K562 (cell line): Measurements from ENCODE around the gene CXCL16. TPM values are rescaled to one million over a fixed set of nuclear protein-coding genes. Genes with fewer than 3 reads are reported as not detected.

Experiments
- ATAC-seq: fragments of 200-7000 bp; cut with Tn5 transposase; 3 replicates; pipeline ENCODE4 v1.9.1; 2020; ENCODE audit warnings: moderate library complexity
- BruUV-seq: library from RNA; stranded (reverse); fragments of 400-500 nt; replicated peaks from 2 replicates; lab custom pipeline; 2021; lab: Mats Ljungman, UMichigan
- CTCF ChIA-PET: fragments of 300-600 bp; formaldehyde crosslinking; extraction: SDS; loops from one replicate; lab custom pipeline; 2021; ENCODE audit warnings: low intra/inter-chr PET ratio; lab: Yijun Ruan, JAX
- POLR2A ChIA-PET: fragments of 300-600, 350-650 bp; sonication (Branson Sonifier 250); formaldehyde crosslinking; extraction: SDS; loops from one replicate; lab custom pipeline; 2021; ENCODE audit warnings: antibody characterized with exemption, inconsistent platforms; lab: Yijun Ruan, JAX
- DNase-seq, 4 experiments: peaks; one replicate each; pipeline versions ENCODE4 v3.0.0 to v3.0.0-alpha.2; 2011 to 2018; ENCODE audit warnings: low spot score in 3 of 4, mixed read lengths in 3 of 4; ENCODE audit errors: extremely low read depth in 1 of 4
- FAIRE-seq: peaks from 2 replicates; lab custom pipeline; 2011; peaks lifted over from hg19 to GRCh38; lab: Jason Lieb, UNC
- H2AFZ ChIP-seq: 2 replicates; pipeline ENCODE4 v1.6.0; 2011; ENCODE audit warnings: low read depth, low read length, control low read depth, inconsistent platforms
- H3K27ac ChIP-seq: fragments of 200-600 bp; 3 replicates; pipeline ENCODE4 v1.8.0; 2011; ENCODE audit warnings: low read depth, mild to moderate bottlenecking, control low read depth, inconsistent platforms, low read length, moderate library complexity, mixed read lengths; ENCODE audit errors: extremely low read depth
- H3K27me3 ChIP-seq, 2 experiments: fragments of 300-600 bp in 1 of 2; 2 replicates in 1 of 2; 3 replicates in 1 of 2; pipeline versions ENCODE4 v1.6.0 to v1.8.0; 2011; ENCODE audit warnings: inconsistent platforms in 2 of 2, low read length in 2 of 2, mild to moderate bottlenecking in 1 of 2, mixed read lengths in 1 of 2, moderate library complexity in 1 of 2; ENCODE audit not compliant: control insufficient read depth in 2 of 2, insufficient read depth in 2 of 2
- H3K36me3 ChIP-seq: fragments of 300-600 bp; 3 replicates; pipeline ENCODE4 v1.8.0; 2011; ENCODE audit warnings: mild to moderate bottlenecking, low read length, inconsistent platforms; ENCODE audit not compliant: control insufficient read depth, insufficient read depth
- H3K4me1 ChIP-seq, 2 experiments: fragments of 200-600 bp in 1 of 2; replicated peaks in 1 of 2; 2 replicates in 1 of 2; 3 replicates in 1 of 2; pipeline versions ENCODE4 v1.5.1 to v1.8.0; 2011; ENCODE audit warnings: inconsistent platforms in 2 of 2, low read length in 2 of 2, mild to moderate bottlenecking in 1 of 2, mixed read lengths in 1 of 2, moderate library complexity in 1 of 2; ENCODE audit not compliant: control insufficient read depth in 2 of 2, insufficient read depth in 2 of 2
- H3K4me2 ChIP-seq: 2 replicates; pipeline ENCODE4 v1.6.1; 2011; ENCODE audit warnings: low read length, control low read depth, inconsistent platforms, mixed read lengths; ENCODE audit not compliant: insufficient read depth
- H3K4me3 ChIP-seq: fragments of 200-600 bp; sonication (generic), shearing (Covaris generic); 2 replicates; pipeline ENCODE4 v1.5.1; 2016; ENCODE audit warnings: control low read depth, inconsistent platforms
- H3K79me2 ChIP-seq: fragments of 200-600 bp; 3 replicates; pipeline ENCODE4 v1.8.0; 2011; ENCODE audit warnings: low read length, inconsistent platforms; ENCODE audit not compliant: control insufficient read depth, insufficient read depth
- H3K9ac ChIP-seq, 2 experiments: 2 replicates each; pipeline versions ENCODE4 v1.6.0 to v1.6.1; 2011; ENCODE audit warnings: low read depth in 2 of 2, low read length in 2 of 2, control low read depth in 1 of 2, inconsistent platforms in 1 of 2, mild to moderate bottlenecking in 1 of 2, mixed read lengths in 1 of 2; ENCODE audit not compliant: insufficient read depth in 1 of 2
- H3K9me1 ChIP-seq: one replicate; pipeline ENCODE4 v1.6.0; 2011; ENCODE audit warnings: inconsistent platforms, mild to moderate bottlenecking, low read length, moderate library complexity; ENCODE audit not compliant: control insufficient read depth, insufficient read depth
- H3K9me3 ChIP-seq: replicated peaks from 2 replicates; pipeline ENCODE4 v1.5.1; 2011; ENCODE audit warnings: low read depth, low read length, inconsistent platforms; ENCODE audit not compliant: control insufficient read depth, insufficient read depth
- H4K20me1 ChIP-seq: replicated peaks from 2 replicates; pipeline ENCODE4 v1.6.1; 2011; ENCODE audit warnings: low read length, inconsistent platforms, mixed read lengths; ENCODE audit not compliant: control insufficient read depth, insufficient read depth
- BRF1 ChIP-seq: IDR thresholded peaks from 3 replicates; pipeline ENCODE4 v1.6.1; 2011; ENCODE audit warnings: borderline replicate concordance, mild to moderate bottlenecking; ENCODE audit not compliant: insufficient read length; ENCODE audit errors: extremely low read depth
- HNRNPH1 ChIP-seq: fragments of 200-400 bp; formaldehyde crosslinking; optimal IDR thresholded peaks from 2 replicates; pipeline ENCODE3; 2017; ENCODE audit warnings: low read depth, mild to moderate bottlenecking, low read length, moderate library complexity
- POLR3A ChIP-seq: IDR thresholded peaks from 2 replicates; pipeline ENCODE4 v1.6.1; 2011; ENCODE audit warnings: borderline replicate concordance, mild to moderate bottlenecking, moderate library complexity; ENCODE audit not compliant: insufficient read length, insufficient read depth; ENCODE audit errors: extremely low read depth
- RBM17 ChIP-seq: fragments of 200-400 bp; formaldehyde crosslinking; IDR thresholded peaks from 2 replicates; pipeline ENCODE4 v1.6.1; 2017; ENCODE audit warnings: low read depth, mild to moderate bottlenecking, low read length, borderline replicate concordance
- ZKSCAN8 ChIP-seq: fragments of 200-800 bp; sonication (Bioruptor generic); IDR thresholded peaks from 2 replicates; pipeline ENCODE4 v1.6.1; 2016; ENCODE audit warnings: missing genetic modification characterization, missing compliant biosample characterization
- ZNF830 ChIP-seq: fragments of 250-450 bp; sonication (Bioruptor Pico); IDR thresholded peaks from 2 replicates; pipeline ENCODE4 v1.5.0; 2021; ENCODE audit warnings: mild to moderate bottlenecking
- WGBS: fragments of 100-300 bp; shearing (Covaris generic); methylation state at CpG from one replicate; pipeline ENCODE4 v1.1.6; 2016; ENCODE audit warnings: low coverage, mixed read lengths; ENCODE audit not compliant: insufficient coverage; ENCODE audit errors: missing lambda C conversion rate; 5-methylcytosine and 5-hydroxymethylcytosine counted together
- in situ Hi-C: fragments of 300-500 bp; cut with MboI; formaldehyde crosslinking; loops from 4 replicates; pipeline ENCODE4 v1.15.0; 2018; ENCODE audit warnings: inconsistent platforms, mixed read lengths
- intact Hi-C: fragments of 100-400 bp; cut with micrococcal nuclease; formaldehyde crosslinking; loops from 2 replicates; pipeline ENCODE4 v1.14.2; 2022
- polyA plus RNA-seq, 8 experiments: library from polyadenylated mRNA; depleted of rRNA in 4 of 8; stranded (reverse) in 5 of 8; unstranded in 3 of 8; fragments of >200 nt; fragmentation: Nextera tagmentation in 2 of 8; fragmentation: Illumina TruSeq in 1 of 8; extraction: Ambion mirVana in 2 of 8; extraction: Trizol in 1 of 8; gene quantifications; 2 replicates each; pipeline versions ENCODE4 v1.2.1 to v1.2.3, GENCODE V29; 2011 to 2014; ENCODE audit warnings: inconsistent platforms in 1 of 8, missing spikeins in 1 of 8
- total RNA-seq, 7 experiments: library from RNA; depleted of rRNA in 6 of 7; stranded (reverse); fragments of >200 nt in 6 of 7; fragmentation: Illumina TruSeq in 2 of 7; extraction: Trizol in 2 of 7; gene quantifications; 2 replicates each; pipeline versions ENCODE4 v1.2.1 to v1.2.3, GENCODE V29; 2011 to 2021; ENCODE audit warnings: low replicate concordance in 1 of 7
- TF ChIP-seq, protein P1 (sequence below): fragments of 450-650 bp; formaldehyde crosslinking; IDR thresholded peaks from 2 replicates; pipeline ENCODE4 v1.4.0; 2022; ENCODE audit warnings: missing genetic modification characterization
- TF ChIP-seq, protein P2 (sequence below): fragments of 250-450 bp; sonication (Bioruptor Pico); IDR thresholded peaks from 2 replicates; pipeline ENCODE4 v1.8.0; 2022; ENCODE audit warnings: inconsistent platforms
- TF ChIP-seq, protein P3 (sequence below): fragments of 250-450 bp; sonication (Bioruptor Pico); IDR thresholded peaks from 2 replicates; pipeline ENCODE4 v1.5.1; 2021; ENCODE audit warnings: mild to moderate bottlenecking

The CXCL16 gene
- total and polyA plus RNA-seq, 9 of the 15 experiments (the other 6 are each of a cell fraction or from before 2014, with no cell fraction given) = 0.05 to 0.68 (median 0.22) TPM; not detected in 2

DNA sequence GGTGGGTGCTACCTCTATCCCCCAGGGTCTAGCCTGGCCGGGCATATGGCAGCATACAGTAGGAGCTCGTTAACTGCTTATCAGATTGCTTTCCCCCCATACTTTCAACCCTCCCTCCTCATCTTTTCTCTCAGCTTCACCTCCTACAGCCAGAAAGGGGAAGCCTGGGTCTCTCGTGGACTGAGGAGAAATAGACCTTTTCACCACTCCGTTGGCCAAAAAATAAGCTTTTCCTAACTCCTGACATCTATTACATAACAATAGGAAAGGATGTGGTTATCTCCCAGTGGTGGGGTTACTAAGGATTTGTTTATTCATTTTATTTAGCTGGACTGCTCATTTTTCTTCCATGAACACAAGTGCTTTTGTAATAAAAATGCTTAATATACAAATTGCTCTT lies 9.0 kb upstream of the CXCL16 start:
- ChIA-PET CTCF (no interaction called here), POLR2A (no interaction called here)
- in situ Hi-C loops (no loop called here), intact Hi-C loops (no loop called here)
- H3K9ac ChIP-seq = no peak overlapping the region
- no peak overlapping the region for H3K4me3 ChIP-seq
- no peak overlapping the region for H3K4me2 ChIP-seq
- no peak overlapping the region for H2AFZ ChIP-seq
- no peaks in the 10 kb centered on the region for H3K9me3 ChIP-seq
- no peaks in the 10 kb centered on the region for H3K36me3 ChIP-seq
- peaks cover 12 to 23% of the 10 kb centered on the region in 2 experiments; a peak in 4 of 5 replicates for H3K27me3 ChIP-seq
- TF ChIP-seq, protein P1, sequence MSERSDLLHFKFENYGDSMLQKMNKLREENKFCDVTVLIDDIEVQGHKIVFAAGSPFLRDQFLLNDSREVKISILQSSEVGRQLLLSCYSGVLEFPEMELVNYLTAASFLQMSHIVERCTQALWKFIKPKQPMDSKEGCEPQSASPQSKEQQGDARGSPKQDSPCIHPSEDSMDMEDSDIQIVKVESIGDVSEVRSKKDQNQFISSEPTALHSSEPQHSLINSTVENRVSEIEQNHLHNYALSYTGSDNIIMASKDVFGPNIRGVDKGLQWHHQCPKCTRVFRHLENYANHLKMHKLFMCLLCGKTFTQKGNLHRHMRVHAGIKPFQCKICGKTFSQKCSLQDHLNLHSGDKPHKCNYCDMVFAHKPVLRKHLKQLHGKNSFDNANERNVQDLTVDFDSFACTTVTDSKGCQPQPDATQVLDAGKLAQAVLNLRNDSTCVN (CRISPR knock-in tag) = no peak
- TF ChIP-seq ZKSCAN8 (CRISPR knock-in tag) (peak; percentile 50; the same call in 1 of the 2 replicates), ZNF830 (CRISPR knock-in tag) (no peak), POLR3A (no peak), RBM17 (no peak), HNRNPH1 (no peak), BRF1 (no peak)
- TF ChIP-seq, protein P2, sequence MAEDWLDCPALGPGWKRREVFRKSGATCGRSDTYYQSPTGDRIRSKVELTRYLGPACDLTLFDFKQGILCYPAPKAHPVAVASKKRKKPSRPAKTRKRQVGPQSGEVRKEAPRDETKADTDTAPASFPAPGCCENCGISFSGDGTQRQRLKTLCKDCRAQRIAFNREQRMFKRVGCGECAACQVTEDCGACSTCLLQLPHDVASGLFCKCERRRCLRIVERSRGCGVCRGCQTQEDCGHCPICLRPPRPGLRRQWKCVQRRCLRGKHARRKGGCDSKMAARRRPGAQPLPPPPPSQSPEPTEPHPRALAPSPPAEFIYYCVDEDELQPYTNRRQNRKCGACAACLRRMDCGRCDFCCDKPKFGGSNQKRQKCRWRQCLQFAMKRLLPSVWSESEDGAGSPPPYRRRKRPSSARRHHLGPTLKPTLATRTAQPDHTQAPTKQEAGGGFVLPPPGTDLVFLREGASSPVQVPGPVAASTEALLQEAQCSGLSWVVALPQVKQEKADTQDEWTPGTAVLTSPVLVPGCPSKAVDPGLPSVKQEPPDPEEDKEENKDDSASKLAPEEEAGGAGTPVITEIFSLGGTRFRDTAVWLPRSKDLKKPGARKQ (CRISPR knock-in tag) = no peak
- TF ChIP-seq, protein P3, sequence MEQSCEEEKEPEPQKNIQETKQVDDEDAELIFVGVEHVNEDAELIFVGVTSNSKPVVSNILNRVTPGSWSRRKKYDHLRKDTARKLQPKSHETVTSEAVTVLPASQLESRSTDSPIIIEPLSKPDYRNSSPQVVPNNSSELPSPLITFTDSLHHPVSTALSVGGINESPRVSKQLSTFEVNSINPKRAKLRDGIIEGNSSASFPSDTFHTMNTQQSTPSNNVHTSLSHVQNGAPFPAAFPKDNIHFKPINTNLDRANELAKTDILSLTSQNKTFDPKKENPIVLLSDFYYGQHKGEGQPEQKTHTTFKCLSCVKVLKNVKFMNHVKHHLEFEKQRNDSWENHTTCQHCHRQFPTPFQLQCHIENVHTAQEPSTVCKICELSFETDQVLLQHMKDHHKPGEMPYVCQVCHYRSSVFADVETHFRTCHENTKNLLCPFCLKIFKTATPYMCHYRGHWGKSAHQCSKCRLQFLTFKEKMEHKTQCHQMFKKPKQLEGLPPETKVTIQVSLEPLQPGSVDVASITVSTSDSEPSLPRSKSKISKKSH (CRISPR knock-in tag) = no peak
- FAIRE-seq (no peak), DNase-seq (no peak), ATAC-seq (no peak)
- no peaks in the 10 kb centered on the region for H4K20me1 ChIP-seq
- no peaks in the 10 kb centered on the region for H3K79me2 ChIP-seq
- no peaks in the 10 kb centered on the region for H3K9me1 ChIP-seq
- no TSS peak for BruUV-seq
- WGBS = 5% methylated on average over 4 of the region's 4 CpGs
- no peak overlapping the region for H3K27ac ChIP-seq
- peaks cover 0 to 9% of the 10 kb centered on the region in 2 experiments; a peak in 2 of 5 replicates for H3K4me1 ChIP-seq
